GM18499 (cell line): Measurements from ENCODE around the gene PTGES3.

Experiments used
- ATAC-seq: cut with Tn5 transposase; IDR thresholded peaks from one replicate; pipeline ENCODE4 v1.9.1; 2021; ENCODE audit warnings: moderate number of reproducible peaks; ENCODE audit not compliant: insufficient read depth, unreplicated experiment

PTGES3 gene

DNA sequence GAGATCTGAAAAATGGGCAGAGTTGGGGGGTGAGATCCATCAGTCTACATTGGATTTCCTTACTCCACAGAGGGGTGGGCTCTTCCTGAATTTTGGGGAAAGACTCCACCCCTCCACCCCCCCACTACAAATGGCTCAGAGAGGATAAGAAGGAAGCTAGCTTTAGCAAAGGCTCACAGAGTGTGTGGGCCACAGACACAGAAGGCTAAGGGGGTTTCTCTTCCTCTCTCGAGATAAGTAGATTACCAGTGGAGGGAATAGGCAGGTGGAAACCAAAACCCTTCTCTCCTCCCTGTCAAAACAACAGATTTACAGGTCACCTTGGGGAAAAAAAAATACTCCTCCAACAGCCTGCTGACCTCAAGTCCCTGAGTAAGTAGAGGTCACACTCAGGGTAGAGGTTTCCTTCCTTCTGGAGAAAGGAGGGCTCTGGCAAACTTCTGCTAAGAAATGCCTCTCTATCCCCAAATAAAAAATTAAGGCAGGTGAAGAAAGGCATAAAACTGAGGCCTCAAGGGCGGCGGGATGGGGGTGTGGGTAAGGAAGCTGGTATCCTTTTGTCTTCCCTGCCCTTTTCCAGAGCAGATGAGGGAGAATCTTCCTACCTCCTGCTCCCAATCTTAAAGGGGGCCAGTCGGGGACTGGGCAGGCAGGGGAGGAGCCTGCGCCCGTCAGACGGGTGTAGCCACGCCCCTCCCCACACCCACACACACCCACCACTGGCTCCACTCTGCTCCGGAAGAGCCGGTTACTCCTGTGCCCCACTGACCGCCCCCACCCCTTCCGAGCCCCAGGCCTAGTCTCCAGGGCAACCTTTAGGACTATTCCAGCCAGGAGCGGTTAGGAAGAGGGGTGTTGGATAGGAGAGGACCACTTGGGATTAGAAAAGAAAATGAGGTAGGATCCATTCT, 56.0 kb downstream of the PTGES3 start:
- ATAC-seq: no peak

DNA sequence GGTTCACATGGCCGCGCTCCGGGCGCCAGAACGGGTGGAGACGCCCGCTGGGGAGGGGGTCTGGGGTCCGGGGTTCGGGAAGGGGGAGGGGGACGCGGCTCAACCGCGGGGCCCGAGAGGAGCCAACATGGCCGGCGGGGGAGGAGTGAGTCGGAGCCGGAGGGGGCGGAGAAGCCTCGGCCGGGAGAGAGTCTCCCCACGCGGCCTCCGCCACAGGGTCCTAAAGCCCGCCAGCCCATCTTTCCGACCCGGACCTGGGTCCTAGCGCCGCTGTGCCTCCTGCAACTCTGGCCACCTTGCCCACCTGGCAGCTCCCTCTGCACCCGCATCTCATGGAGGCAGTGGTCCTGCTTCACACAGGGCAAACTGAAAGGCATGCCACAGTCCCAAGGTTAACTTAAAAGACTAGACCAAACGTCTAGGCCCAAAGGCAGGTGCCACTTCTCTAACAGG, 57.9 kb downstream of the PTGES3 start, which contains the start of gene BAZ2A:
Gene BAZ2A (minus strand): TSS at position 147 of the 453 bp plus-strand sequence. CDS start 12,796 bp downstream, outside the sequence.
- peak; percentile 30 for ATAC-seq

DNA sequence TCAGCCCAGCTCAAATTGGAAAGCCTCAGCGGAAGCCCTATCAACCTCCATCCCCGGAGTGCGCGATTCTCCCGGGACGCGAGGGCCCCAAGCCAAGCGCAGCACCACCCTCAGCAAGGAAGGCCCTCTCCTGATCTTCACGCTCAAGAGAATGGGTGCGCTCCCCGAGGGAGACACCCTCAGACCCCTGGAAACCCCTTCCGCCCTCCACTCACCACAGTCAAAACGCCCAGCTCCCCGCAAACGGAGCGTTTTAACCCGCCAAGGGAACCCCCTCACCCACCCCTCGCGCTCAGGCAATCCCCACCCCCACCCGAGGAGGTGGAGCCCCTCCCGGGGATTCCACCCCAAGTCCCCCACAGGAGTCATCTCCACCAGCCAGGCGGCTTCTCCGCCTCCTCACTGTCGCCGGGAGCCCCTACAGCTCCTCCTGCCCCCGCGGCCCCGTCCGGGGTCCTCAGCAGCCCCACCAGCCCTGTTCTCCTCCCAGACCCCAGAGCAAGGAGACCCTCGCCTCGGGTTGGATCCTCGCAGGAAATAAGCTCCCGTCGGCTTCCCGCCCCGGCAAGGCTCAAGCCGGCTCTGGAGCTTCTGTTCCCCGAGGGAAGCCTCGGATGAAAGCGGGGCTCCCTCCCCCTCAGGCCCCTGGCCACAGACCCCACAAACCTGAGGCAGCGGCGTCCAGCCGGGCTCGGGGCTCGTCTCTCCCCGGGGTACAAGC, 58.5 kb downstream of the PTGES3 start:
- ATAC-seq: no peak

DNA sequence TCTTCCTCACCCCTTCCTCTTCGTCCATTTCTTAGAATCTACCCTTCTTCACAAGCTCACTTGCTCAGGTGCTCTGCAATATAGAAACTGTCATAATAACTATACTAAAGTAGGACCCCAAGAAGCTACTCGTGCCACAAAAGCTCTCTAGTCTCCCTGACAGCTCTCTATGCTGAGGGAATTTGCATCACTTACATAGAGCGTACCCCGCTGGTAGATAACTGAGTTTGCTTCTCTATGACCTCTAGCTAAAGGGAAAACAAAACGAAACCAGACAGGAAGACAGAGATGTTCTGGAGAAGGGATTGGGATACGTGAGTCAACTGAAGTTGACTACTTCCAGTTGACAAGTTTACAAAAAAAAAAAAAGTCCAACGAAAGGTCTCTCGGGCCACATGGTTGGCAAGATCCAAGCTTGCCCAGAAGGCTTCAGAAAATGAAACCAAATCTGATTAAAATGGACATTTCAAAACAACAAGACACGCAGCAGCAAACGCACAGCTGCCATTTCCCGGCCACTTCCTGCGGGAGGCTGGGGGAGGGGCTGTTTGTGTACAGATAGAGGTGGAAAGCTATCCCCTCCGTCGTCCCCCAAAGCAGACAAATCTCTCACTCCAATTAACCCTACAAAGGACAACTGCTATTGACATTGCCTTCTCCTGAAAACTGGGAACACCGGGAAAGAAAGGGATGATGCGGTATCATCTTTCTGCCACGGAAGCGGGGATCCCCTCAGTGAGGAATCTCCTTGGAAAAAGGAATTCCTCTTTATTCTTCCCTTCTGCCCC, 59.2 kb downstream of the PTGES3 start:
- ATAC-seq: no peak

DNA sequence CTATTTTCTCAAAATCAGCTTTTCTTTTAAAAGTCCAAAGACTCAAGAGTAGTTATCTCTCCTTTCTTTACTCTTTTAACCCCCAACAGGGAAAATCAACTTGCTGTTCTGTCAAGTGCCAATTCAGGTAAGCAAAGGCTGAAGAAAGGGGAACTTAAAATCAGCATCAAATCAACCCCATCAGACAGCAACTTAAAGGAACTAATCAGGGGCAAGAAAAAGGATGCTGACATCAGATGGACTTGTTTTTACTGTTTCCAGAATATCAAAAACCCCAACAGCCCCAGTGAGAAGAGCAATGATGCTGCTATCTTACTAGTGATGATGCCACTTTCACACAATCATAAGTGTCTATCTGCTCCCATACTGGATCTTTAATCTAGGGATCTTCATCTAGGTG, 61.4 kb downstream of the PTGES3 start:
- ATAC-seq: no peak

DNA sequence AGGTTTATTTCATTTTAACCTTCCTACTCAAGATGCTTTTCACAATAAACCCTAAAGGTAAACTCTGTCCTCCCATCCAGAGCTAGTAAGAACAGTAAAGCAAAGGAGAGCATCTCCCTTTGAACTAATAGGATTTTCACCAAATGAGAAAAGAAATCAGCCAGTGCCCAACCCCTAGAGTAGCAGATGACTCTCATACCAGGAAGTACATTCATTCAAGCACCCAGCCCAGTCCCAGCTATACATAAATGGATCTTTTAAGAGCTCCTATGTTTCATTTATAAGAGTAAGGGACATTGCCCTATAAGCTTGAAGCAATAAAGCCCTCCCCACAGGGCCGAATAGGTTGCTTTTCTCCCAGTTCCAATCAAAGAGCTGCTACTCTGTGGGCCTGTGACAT, 65.5 kb downstream of the PTGES3 start:
- ATAC-seq: no peak

DNA sequence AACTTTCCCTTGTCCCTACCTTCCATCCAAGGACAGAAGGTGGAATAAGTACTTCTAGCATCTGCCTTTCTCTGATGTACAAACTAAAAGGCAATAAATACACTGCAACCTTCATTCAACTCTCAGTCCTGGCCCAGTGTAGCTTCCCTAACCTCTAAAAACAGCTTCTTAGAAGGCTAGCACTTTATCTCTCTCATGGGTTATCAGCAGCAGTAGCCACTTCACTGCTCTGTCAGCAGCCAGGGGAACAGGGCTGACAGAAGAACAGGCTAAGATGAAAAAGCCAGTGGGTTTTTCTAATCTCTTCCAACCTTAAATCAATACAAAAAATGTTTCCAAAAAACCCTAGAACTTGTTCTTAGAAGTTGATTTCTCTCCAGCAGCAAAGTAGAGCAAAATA, 71.2 kb downstream of the PTGES3 start:
- no peak for ATAC-seq

DNA sequence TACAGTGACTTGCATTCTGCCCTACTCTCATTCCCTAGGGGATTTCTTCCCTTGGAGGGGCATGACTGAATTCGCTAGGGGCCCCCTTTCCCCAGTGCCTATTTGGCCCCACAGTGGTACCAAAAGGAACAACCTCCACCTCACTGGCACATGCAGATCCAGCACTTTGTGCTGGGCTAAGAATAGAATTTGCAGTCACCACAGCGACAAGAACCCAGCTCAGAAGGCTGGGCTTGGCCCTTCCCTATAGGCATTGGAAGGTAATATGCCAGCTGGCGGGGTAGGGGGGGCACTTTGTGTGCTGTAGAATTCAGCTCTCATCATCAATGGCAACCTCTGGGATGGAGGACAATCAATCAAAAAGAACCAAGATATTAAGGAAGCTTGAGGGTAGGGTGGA, 71.8 kb downstream of the PTGES3 start:
- ATAC-seq: no peak

- no peak for ATAC-seq
Measured at GRCh38 chr12:56614627-56615026, 73.5 kb downstream of the PTGES3 start.
